H1 (cell line): Measurements from ENCODE around the gene CCDC138. TPM values are rescaled to one million over a fixed set of nuclear protein-coding genes. Genes with fewer than 3 reads are reported as not detected.

Experiments
- BRCA1 ChIP-seq: IDR thresholded peaks from 2 replicates; pipeline ENCODE4 v1.6.1; 2012; ENCODE audit warnings: low read depth, low read length, improper control_type of control experiment
- HDAC2 ChIP-seq, 2 experiments: fragments of 300-600 bp in 1 of 2; sonication (generic) in 1 of 2; IDR thresholded peaks; 2 replicates each; pipeline ENCODE4 v1.6.1; 2011 to 2012; ENCODE audit warnings: low read depth in 2 of 2, low read length in 2 of 2, mild to moderate bottlenecking in 2 of 2, moderate library complexity in 2 of 2, borderline replicate concordance in 1 of 2, inconsistent platforms in 1 of 2
- polyA plus RNA-seq, 7 experiments: library from polyadenylated mRNA; depleted of rRNA in 3 of 7; stranded (reverse) in 5 of 7; unstranded in 2 of 7; fragments of >200 nt in 5 of 7; fragments of 200-250 nt in 2 of 7; gene quantifications; 1 replicate in 5 of 7; 2 replicates in 1 of 7; 4 replicates in 1 of 7; pipeline versions ENCODE4 v1.2.1 to v1.2.3, GENCODE V29; 2011 to 2013; ENCODE audit warnings: missing spikeins in 2 of 7, mixed read lengths in 2 of 7
- total RNA-seq: library from RNA; stranded (reverse); fragmentation: NEBNext Ultra II Directional; extraction: Animal tissue kit (Norgen Biotek cat#: 25700); gene quantifications from 2 replicates; pipeline ENCODE4 v1.2.1, GENCODE V29; 2021
- TF ChIP-seq, protein P1 (sequence below): fragments of 300-600 bp; sonication (generic); IDR thresholded peaks from 2 replicates; pipeline ENCODE4 v1.7.1; 2012; ENCODE audit warnings: low read length, moderate library complexity, mild to moderate bottlenecking, inconsistent platforms; ENCODE audit not compliant: insufficient replicate concordance
- TF ChIP-seq, protein P2 (sequence below): IDR thresholded peaks from 2 replicates; pipeline ENCODE4 v1.6.1; 2011; ENCODE audit warnings: low read depth, mild to moderate bottlenecking, low read length; ENCODE audit not compliant: insufficient read depth

CCDC138 gene
- total and polyA plus RNA-seq, 2 of the 8 experiments (the other 6 are each of a cell fraction or from before 2014, with no cell fraction given): 8.3 to 29.8 TPM

DNA sequence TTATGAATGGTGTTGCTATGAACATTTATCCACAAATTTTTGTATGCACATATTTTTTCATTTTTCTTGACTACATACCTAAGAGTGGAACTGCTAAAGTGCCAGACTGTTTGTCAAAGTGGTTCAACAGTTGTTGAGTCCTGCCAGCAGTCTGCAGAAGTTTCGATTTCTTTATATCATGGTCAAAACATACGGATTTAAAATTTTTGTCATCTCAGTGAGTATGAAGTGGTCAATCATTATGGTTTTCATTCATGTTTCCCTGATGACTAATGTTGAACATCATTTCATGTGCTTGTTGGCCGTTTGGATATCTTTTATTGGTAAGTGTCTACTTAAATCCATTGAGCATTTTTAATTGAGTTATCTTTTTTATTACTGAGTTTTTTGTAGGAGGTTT, 39.2 kb downstream of the CCDC138 start (continued):
- TF ChIP-seq, protein P1, sequence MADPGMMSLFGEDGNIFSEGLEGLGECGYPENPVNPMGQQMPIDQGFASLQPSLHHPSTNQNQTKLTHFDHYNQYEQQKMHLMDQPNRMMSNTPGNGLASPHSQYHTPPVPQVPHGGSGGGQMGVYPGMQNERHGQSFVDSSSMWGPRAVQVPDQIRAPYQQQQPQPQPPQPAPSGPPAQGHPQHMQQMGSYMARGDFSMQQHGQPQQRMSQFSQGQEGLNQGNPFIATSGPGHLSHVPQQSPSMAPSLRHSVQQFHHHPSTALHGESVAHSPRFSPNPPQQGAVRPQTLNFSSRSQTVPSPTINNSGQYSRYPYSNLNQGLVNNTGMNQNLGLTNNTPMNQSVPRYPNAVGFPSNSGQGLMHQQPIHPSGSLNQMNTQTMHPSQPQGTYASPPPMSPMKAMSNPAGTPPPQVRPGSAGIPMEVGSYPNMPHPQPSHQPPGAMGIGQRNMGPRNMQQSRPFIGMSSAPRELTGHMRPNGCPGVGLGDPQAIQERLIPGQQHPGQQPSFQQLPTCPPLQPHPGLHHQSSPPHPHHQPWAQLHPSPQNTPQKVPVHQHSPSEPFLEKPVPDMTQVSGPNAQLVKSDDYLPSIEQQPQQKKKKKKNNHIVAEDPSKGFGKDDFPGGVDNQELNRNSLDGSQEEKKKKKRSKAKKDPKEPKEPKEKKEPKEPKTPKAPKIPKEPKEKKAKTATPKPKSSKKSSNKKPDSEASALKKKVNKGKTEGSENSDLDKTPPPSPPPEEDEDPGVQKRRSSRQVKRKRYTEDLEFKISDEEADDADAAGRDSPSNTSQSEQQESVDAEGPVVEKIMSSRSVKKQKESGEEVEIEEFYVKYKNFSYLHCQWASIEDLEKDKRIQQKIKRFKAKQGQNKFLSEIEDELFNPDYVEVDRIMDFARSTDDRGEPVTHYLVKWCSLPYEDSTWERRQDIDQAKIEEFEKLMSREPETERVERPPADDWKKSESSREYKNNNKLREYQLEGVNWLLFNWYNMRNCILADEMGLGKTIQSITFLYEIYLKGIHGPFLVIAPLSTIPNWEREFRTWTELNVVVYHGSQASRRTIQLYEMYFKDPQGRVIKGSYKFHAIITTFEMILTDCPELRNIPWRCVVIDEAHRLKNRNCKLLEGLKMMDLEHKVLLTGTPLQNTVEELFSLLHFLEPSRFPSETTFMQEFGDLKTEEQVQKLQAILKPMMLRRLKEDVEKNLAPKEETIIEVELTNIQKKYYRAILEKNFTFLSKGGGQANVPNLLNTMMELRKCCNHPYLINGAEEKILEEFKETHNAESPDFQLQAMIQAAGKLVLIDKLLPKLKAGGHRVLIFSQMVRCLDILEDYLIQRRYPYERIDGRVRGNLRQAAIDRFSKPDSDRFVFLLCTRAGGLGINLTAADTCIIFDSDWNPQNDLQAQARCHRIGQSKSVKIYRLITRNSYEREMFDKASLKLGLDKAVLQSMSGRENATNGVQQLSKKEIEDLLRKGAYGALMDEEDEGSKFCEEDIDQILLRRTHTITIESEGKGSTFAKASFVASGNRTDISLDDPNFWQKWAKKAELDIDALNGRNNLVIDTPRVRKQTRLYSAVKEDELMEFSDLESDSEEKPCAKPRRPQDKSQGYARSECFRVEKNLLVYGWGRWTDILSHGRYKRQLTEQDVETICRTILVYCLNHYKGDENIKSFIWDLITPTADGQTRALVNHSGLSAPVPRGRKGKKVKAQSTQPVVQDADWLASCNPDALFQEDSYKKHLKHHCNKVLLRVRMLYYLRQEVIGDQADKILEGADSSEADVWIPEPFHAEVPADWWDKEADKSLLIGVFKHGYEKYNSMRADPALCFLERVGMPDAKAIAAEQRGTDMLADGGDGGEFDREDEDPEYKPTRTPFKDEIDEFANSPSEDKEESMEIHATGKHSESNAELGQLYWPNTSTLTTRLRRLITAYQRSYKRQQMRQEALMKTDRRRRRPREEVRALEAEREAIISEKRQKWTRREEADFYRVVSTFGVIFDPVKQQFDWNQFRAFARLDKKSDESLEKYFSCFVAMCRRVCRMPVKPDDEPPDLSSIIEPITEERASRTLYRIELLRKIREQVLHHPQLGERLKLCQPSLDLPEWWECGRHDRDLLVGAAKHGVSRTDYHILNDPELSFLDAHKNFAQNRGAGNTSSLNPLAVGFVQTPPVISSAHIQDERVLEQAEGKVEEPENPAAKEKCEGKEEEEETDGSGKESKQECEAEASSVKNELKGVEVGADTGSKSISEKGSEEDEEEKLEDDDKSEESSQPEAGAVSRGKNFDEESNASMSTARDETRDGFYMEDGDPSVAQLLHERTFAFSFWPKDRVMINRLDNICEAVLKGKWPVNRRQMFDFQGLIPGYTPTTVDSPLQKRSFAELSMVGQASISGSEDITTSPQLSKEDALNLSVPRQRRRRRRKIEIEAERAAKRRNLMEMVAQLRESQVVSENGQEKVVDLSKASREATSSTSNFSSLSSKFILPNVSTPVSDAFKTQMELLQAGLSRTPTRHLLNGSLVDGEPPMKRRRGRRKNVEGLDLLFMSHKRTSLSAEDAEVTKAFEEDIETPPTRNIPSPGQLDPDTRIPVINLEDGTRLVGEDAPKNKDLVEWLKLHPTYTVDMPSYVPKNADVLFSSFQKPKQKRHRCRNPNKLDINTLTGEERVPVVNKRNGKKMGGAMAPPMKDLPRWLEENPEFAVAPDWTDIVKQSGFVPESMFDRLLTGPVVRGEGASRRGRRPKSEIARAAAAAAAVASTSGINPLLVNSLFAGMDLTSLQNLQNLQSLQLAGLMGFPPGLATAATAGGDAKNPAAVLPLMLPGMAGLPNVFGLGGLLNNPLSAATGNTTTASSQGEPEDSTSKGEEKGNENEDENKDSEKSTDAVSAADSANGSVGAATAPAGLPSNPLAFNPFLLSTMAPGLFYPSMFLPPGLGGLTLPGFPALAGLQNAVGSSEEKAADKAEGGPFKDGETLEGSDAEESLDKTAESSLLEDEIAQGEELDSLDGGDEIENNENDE: no peak
- TF ChIP-seq BRCA1 (no peak), HDAC2 (IDR thresholded peaks at IDR 0.05; ENCODE audit: borderline replicate concordance in 1 of 2, low read depth in 2 of 2, low read length in 2 of 2) (no peak)
- TF ChIP-seq, protein P2, sequence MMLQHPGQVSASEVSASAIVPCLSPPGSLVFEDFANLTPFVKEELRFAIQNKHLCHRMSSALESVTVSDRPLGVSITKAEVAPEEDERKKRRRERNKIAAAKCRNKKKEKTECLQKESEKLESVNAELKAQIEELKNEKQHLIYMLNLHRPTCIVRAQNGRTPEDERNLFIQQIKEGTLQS: no peak
